ENCODE data around the gene HHIPL2.
"Not testable (repeated sequence)": the region's sequence is repeated elsewhere in the genome, so short reads cannot be mapped to it uniquely, and the experiment has no call there.

The HHIPL2 gene

DNA sequence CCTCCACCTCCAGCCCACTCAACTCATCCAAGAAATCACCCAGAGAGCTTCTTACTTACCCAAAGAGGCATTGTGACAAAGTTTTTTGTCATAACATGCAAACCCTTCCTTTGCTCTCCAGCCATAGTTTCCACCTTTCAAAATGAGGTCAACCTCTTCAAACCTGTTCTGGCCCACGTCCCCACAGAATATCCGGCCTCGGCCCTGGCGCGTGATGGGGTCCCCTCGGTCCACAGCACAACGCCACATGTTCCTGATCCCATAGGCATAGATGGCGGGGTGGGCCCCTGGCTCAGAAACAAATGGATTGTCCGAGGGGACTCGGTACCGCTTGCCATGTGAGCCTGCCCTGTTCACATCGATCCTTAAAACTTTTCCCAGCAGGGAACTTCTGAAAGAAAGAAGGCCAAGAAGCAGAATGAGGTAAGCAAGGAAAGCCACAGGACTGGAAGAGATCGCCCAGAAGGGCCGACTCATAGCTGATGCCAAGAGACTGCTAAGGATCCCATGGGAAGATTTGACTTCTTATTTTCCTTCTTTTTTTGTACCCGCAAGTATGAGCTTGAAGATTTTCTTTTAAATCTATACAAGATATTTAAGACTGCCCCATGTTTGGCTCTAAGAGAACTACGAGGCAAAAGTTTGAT is 7.8 kb downstream of the HHIPL2 start:
- no peak for DNase-seq

- no peak for DNase-seq
Observed at GRCh38 chr1:222535455-222535854, 12.4 kb downstream of the HHIPL2 start.

DNA sequence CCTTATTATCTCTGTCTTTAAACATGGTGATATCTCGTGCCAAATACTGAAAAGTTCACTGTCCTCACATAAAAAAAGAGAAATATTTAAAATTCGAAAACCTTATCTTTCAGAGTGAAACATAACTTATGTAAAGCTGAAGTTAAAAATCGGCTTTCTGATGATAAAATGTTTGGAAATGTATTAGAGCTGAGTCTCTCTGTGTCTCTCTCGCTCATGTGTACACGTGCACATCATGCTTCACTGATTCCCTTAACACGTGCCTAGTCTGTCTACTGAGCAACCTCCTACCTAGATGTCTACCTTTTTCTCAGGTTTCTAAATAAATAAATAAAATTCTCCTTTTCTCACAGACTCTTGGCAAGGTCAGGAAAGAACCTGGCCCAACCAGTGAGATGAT is 17.1 kb downstream of the HHIPL2 start:
- no peak for DNase-seq

DNA sequence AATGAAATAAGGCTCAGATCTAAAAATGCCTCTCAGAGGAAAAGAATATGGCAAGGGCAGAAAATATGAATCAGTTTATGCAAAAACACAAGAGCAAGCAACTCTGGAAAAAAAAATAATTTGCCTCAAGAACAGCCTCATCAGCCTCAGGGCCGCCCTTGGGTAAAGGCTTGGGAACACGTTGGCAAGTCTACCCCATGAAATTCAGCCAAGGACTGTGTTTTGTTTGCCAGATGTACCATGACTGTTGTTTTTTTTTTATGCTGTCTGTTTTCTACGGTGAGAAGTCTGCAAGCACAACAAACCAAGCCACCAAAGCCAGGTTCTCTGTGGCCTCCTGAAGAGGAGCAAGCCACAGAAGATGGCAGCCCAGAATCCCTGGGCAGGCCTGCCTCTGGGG is 18.0 kb downstream of the HHIPL2 start:
- DNase-seq: no peak

GRCh38 chr1:222529181-222529580 is 18.7 kb downstream of the HHIPL2 start:
- DNase-seq: no peak

DNA sequence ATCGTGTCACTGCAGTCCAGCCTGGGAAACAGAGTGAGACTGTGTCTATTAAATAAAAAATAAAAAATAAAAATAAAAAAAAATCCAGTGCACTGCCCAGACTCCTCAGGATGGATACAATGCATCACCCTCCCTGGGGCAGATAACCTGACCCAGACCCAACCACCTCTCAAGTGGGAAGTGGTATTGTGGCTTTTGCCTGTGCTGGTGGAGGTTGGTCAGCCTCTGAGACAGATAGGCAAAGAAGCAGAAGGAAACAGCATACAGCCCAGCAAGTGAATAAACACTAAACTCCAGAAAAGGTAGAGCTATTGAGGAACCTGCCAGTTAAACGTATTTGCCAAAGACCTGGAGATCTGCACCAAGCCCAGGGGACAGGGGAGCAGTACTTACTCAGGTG is 22.0 kb downstream of the HHIPL2 start:
- no peak for DNase-seq

GRCh38 chr1:222523852-222524251 is 24.1 kb downstream of the HHIPL2 start:
- DNase-seq: no peak

- DNase-seq: no peak
Observed at GRCh38 chr1:222522105-222522915, 25.6 kb downstream of the HHIPL2 start.

DNA sequence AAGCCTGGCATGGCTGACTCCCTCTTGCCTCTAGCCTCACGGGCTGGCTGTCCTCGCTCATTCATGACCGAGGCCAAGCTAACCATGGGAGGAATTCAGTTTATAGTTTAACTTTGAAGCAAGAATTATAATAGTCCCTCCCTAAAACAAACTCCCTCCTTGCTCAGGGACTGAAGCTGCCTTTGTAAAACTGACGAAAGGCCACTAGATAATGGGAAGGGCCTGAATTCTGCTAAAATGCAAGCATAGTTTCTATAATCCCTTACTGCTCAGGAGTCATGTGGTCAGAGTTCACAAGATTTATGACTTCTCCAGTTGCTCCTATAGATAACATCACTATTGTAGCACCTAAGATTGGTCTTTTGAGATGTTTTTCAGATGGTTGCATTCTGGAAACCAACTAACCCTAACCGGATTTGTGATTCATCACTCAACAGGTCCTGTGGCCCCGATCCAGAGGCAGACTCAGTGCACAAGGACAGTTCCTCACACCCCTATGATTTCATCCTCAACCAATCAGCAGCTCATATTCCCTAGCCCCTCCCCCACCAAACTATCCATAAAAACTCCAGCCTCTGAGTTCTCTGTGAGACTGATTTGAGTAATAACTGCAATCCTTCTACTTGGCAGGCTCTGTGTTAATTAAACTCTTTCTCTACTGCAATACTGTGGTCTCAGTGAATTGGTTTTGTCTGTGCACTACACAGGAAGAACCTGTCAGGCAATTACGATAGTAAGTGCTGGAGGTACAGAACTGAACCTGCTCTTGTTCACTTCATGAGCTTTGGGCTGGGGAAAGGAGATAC is 26.4 kb downstream of the HHIPL2 start:
- no peak for DNase-seq

DNA sequence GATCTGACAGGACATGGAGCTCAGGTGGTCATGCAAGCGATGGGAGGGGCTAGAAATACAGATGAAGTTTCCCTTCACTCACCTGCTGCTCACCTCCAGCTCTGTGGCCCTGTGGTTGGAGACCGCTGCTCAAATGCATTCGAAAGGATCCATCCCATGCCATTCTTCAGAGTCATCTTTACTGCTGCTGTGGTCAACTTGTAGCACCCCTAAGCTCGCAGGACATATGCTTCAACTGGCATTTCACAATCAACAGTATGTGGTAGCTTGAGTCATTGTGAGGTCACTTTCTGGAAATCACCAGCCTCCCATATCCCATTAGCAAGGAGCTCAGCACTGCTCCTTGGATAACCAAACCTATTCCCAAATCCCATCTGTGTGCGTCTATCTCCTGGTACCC is 58.4 kb downstream of the HHIPL2 start:
- DNase-seq: not testable (repeated sequence)

DNA sequence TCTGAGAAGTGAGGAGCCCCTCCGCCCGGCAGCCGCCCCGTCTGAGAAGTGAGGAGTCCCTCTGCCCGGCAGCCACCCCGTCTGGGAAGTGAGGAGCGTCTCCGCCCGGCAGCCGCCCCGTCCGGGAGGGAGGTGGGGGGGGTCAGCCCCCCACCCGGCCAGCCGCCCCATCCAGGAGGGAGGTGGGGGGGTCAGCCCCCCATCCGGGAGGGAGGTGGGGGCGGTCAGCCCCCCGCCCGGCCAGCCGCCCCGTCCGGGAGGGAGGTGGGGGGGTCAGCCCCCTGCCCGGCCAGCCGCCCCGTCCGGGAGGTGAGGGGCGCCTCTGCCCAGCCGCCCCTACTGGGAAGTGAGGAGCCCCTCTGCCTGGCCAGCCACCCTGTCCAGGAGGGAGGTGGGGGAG is 60.1 kb downstream of the HHIPL2 start:
- DNase-seq: not testable (repeated sequence)

DNA sequence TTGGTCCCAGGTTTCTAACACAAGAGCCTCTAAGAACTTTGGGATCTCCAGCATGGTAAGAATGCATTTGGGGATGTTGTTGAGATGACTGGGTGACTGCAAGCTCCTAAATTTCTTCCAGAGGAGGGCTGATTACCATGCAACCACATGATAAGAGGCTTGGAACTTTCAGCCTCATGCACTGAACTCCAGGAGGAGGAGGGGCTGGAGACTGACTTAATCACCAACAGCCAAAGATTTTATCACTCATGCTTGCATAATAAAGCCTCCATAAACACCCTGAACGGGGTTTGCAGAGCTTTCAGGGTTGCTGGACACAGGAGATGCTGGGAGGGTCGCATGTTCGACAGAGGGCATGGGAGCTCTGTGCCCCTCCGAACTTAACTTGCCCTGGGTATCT is 63.9 kb downstream of the HHIPL2 start:
- not testable (repeated sequence) for DNase-seq

DNA sequence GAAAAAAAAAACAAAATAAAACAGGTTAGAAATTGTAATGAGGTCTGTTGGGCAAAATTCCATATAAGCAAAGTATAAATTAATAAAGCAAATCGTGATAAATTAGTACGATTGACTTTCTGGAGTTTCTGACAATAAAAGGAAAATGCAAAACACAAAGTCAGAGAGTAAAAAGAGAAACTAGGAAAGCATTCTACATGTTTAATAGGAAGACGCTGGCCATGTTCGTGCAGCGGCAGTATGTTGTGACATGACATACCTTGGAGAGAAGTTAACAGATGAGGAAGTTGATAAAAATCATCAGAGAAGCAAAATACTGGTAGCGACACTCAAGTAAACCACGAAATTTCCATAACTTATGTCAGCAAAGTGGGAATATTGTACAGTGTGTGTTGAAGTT is 68.3 kb downstream of the HHIPL2 start:
- not testable (repeated sequence) for DNase-seq

- DNase-seq: not testable (repeated sequence)
Observed at GRCh38 chr1:222476436-222476835, 71.5 kb downstream of the HHIPL2 start.

GRCh38 chr1:222473717-222474116 is 74.2 kb downstream of the HHIPL2 start:
- DNase-seq: not testable (repeated sequence)

GRCh38 chr1:222472776-222473540 is 74.9 kb downstream of the HHIPL2 start:
- DNase-seq: not testable (repeated sequence)
